Mucosa of descending colon (tissue), 3 donors: ENCODE measurements around the gene CREBRF. TPM values are rescaled to one million over a fixed set of nuclear protein-coding genes. Genes with fewer than 3 reads are reported as not detected.

Source experiments
- ATAC-seq: fragments of 200-7000 bp; cut with Tn5 transposase; one replicate; pipeline ENCODE4 v1.9.1; 2020; ENCODE audit warnings: mild to moderate bottlenecking, moderate library complexity
- DNase-seq, 3 donors: peaks; one replicate each; pipeline ENCODE4 v3.0.0-alpha.2; 2020
- H3K36me3 ChIP-seq: fragments of 200-600 bp; one replicate; pipeline ENCODE4 v1.8.0; 2021; ENCODE audit warnings: low read depth, mild to moderate bottlenecking
- H3K4me1 ChIP-seq: fragments of 200-600 bp; one replicate; pipeline ENCODE4 v1.8.0; 2021; ENCODE audit warnings: low read depth, mild to moderate bottlenecking
- H3K4me3 ChIP-seq: fragments of 200-600 bp; one replicate; pipeline ENCODE4 v1.8.0; 2021; ENCODE audit warnings: mild to moderate bottlenecking
- H3K9me3 ChIP-seq: fragments of 200-600 bp; one replicate; pipeline ENCODE4 v1.8.0; 2021; ENCODE audit warnings: mild to moderate bottlenecking
- intact Hi-C, 2 donors: fragments of 100-400 bp; cut with DNase I in 1 of 2; cut with micrococcal nuclease in 1 of 2; formaldehyde crosslinking; loops; one replicate each; pipeline versions ENCODE4 v1.11.0 to v1.11.1; 2022; cut with DNase I, micrococcal nuclease
- total RNA-seq, 3 donors: library from RNA; stranded (reverse); fragmentation: NEBNext Ultra II Directional in 2 of 3; extraction: Animal tissue kit (Norgen Biotek cat#: 25700) in 2 of 3; gene quantifications; one replicate each; pipeline versions ENCODE4 v1.2.1 to v1.2.4, GENCODE V29; 2021 to 2023
- TF ChIP-seq, protein P1 (sequence below): fragments of 200-600 bp; IDR thresholded peaks from one replicate; pipeline ENCODE4 v1.8.0; 2022; ENCODE audit warnings: antibody characterized with exemption, mild to moderate bottlenecking
- donor health status: DM: no; HTN: no; CAD: no; lungs with moderate emphysema.
- donor health status: DM: no; HTN: no; CAD: no.
- donor health status: DM: no; HTN: yes; CAD: no.

Gene CREBRF
- total RNA-seq, 3 donors from 2014 or later = 16.2 to 59.3 (median 27.0) TPM

DNA sequence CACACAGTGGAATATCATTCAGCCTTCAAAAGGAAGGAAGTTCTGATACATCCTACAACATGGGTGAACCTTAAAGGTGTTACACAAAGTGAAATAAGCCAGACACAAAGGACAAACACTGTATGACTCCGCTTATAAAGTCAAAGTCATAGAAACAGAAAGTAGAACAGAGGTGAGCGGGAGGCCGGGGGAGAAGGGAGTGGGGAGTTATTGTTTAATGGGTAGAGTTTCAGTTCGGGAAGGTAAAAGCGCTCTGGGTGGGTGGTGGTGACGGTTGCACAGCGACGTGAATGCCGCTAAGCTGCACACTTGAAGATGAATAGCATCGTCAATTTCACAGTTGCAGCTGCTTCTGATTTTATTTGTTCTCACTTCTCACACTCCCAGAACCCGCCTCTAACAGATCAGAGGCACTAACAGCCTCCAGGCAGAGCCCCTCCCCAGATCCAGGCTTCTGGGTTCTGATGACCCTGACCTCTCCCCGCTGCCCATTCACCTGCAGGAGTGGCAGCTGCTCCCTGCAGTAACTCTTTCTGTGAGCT is 122.3 kb downstream of the CREBRF start:
- TF ChIP-seq, protein P1, sequence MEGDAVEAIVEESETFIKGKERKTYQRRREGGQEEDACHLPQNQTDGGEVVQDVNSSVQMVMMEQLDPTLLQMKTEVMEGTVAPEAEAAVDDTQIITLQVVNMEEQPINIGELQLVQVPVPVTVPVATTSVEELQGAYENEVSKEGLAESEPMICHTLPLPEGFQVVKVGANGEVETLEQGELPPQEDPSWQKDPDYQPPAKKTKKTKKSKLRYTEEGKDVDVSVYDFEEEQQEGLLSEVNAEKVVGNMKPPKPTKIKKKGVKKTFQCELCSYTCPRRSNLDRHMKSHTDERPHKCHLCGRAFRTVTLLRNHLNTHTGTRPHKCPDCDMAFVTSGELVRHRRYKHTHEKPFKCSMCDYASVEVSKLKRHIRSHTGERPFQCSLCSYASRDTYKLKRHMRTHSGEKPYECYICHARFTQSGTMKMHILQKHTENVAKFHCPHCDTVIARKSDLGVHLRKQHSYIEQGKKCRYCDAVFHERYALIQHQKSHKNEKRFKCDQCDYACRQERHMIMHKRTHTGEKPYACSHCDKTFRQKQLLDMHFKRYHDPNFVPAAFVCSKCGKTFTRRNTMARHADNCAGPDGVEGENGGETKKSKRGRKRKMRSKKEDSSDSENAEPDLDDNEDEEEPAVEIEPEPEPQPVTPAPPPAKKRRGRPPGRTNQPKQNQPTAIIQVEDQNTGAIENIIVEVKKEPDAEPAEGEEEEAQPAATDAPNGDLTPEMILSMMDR = no peak
- Histone ChIP-seq H3K4me1 (no peaks in the 10 kb centered on the region), H3K36me3 (no peaks in the 10 kb centered on the region), H3K4me3 (no peak overlapping the region), H3K9me3 (no peaks in the 10 kb centered on the region)
- peak; percentile 67 for ATAC-seq
- DNase-seq = peak in 1 of 3 donors; percentile 4
- intact Hi-C loops = no loop called here

DNA sequence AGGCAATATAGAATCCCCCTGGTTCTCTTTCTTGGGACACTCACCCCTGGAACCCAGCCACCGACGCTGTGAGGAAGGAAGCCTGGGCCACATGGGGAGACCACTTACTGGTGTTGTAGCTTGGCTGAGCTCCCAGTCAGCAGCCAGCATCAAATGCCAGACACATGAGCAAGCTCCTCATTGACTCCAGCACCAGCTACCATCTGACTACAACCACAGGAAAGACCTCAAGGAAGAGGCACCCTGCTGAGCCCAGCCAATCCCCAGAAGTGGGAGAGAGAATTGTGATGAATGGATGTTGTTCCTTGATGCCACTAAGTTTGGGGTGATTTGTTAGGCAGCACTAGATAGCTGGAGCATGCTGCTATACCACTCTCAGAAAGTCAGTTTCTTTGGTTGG is 124.2 kb downstream of the CREBRF start:
- no peak for DNase-seq
- TF ChIP-seq, protein P1 = no peak
- H3K4me1 ChIP-seq = no peaks in the 10 kb centered on the region
- H3K9me3 ChIP-seq = no peaks in the 10 kb centered on the region
- intact Hi-C loops = no loop called here
- no peaks in the 10 kb centered on the region for H3K36me3 ChIP-seq
- no peak for ATAC-seq
- no peak overlapping the region for H3K4me3 ChIP-seq

DNA sequence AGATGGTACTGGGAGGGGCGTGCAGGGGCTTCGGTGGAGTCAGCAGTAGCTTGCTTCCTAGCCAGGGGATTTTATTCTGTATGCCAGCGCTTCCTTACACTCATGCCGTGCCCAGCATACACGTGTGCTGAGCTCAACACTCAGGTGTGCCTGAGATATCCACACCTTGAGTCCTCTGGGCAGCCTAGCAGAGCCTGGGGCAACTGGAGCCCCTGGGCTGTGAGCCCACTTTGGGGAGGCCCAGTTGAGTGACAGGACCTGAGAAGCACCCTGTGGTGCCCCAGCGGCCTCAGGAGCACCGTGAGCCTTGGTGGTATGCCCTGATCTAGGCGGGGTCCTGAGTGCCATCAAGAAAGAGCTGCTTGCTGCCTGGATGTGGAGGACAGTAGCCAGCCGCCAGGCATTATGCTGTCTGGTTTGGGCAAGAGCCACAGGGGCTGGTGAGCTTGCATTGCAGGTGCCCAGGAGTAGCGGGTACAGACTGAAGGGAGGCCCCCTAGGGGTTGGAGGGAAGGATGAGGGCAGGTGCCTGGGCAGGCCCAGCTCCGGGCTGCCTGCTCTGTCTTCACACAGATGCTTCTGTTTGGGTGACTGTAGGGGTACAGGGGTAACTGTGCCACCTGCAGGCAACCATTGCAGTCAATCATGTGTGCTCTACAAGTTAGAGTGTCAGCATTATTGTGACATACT is 131.0 kb downstream of the CREBRF start:
- peak; percentile 19 for ATAC-seq
- DNase-seq = no peak
- no peaks in the 10 kb centered on the region for H3K36me3 ChIP-seq
- TF ChIP-seq, protein P1 = no peak
- no peak overlapping the region for H3K4me3 ChIP-seq
- intact Hi-C loops = no loop called here
- no peaks in the 10 kb centered on the region for H3K4me1 ChIP-seq
- H3K9me3 ChIP-seq = no peaks in the 10 kb centered on the region

DNA sequence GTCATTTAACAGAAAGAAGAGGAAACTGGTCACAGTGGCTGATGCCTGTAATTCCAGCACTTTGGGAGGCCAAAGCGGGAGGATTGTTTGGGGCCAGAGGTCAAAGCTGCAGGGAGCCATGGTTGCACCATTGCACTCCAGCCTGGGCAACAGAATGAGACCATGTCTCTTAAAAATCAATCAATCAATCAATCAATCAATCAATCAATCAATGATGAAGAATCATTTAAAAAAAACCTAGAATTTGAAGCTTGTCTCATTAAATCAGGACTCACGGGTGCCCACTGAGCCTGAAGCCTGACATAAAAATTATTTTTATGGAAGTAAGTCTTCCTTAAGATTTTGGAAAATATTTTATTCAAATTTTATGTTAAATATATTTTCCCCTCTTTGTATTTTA is 132.1 kb downstream of the CREBRF start:
- intact Hi-C loops = no loop called here
- Histone ChIP-seq H3K4me1 (no peaks in the 10 kb centered on the region), H3K9me3 (no peaks in the 10 kb centered on the region), H3K36me3 (no peaks in the 10 kb centered on the region), H3K4me3 (no peak overlapping the region)
- DNase-seq (no peak), ATAC-seq (no peak)
- TF ChIP-seq, protein P1 = no peak

Other genes with a start within 250 kb of the CREBRF start
- gene ERGIC1, start 222.1 kb upstream of the CREBRF start, total RNA-seq = 100 to 1,000 TPM; 153 to 222 (median 199) TPM
- 10 to 100 TPM; 16.1 to 26.5 (median 22.2) TPM for gene RPL26L1, start 96.9 kb upstream of the CREBRF start, total RNA-seq
- 100 to 1,000 TPM; 174 to 194 (median 190) TPM for gene ATP6V0E1, start 72.6 kb upstream of the CREBRF start, total RNA-seq
- 10 to 100 TPM; 10.9 to 12.4 (median 11.4) TPM for gene BNIP1, start 88.2 kb downstream of the CREBRF start, total RNA-seq
- not detected for gene NKX2-5, start 178.9 kb downstream of the CREBRF start, total RNA-seq